Mammary epithelial cell (primary cell): ENCODE measurements around the gene CSNK1E.

ENCODE experiments used
- CTCF ChIP-seq, 2 donors: IDR thresholded peaks in 1 of 2; conservative IDR thresholded peaks in 1 of 2; 2 replicates each; pipeline ENCODE4 v1.5.1; 2011 to 2012; ENCODE audit warnings: inconsistent platforms in 2 of 2, low read length in 2 of 2, mild to moderate bottlenecking in 2 of 2, control low read depth in 1 of 2, low read depth in 1 of 2; ENCODE audit not compliant: insufficient read depth in 1 of 2; ENCODE audit errors: extremely low read depth in 1 of 2
- EZH2 ChIP-seq: IDR thresholded peaks from 2 replicates; pipeline ENCODE4 v1.6.1; 2012; ENCODE audit warnings: low read length, inconsistent platforms, borderline replicate concordance

GRCh38 chr22:38325587-38325986 is 8.4 kb upstream of the CSNK1E start:
- TF ChIP-seq CTCF (conservative IDR thresholded peaks at IDR 0.05 in 1 of 2, IDR thresholded peaks at IDR 0.05 in 1 of 2; ENCODE audit: extremely low read depth in 1 of 2, insufficient read depth in 1 of 2, low read depth in 1 of 2, low read length in 2 of 2) (no peak), EZH2 (no peak)
